ENCODE measurements around the gene RHBDD1. TPM values are rescaled to one million over a fixed set of nuclear protein-coding genes. Genes with fewer than 3 reads are reported as not detected.

RHBDD1 gene
- total and polyA plus RNA-seq, 8 donors = 1.8 to 31.6 (median 6.0) TPM

DNA sequence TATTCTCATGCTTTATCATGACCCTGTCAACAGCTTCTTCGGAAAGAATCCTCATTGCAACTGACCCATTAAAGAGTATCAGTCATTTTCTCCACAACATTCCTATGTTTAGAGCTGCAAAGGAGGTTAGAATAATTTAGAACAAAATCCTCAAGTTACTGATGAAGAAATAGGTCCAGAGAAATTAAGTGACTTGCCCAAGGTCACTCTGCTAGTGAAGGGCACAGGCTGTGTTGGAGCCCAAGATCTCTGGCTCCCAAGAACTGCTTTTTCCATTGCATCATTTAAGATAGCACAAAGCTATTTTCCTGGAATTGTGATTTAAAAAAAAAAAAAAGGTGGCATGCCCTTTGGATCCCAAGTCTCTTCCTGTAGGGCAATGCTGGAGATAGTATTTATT is 45.8 kb upstream of the RHBDD1 start:
- H3K4me1 ChIP-seq = peaks cover 6 to 60% (median 38%) of the 10 kb centered on the region in 4 donors
- intact Hi-C loops (cut with DNase I; ENCODE audit: low total_unique reads) = loop anchor here (10.0 kb wide), 1 partner anchor 575 kb away; no protein-coding TSS in a partner anchor

GRCh38 chr2:226790431-226790830 is 45.4 kb upstream of the RHBDD1 start:
- no peaks in the 10 kb centered on the region for H3K27me3 ChIP-seq
- H3K4me1 ChIP-seq = peaks cover 10 to 64% (median 42%) of the 10 kb centered on the region in 4 donors
- DNase-seq = peak in 1 of 2 donors; percentile 16
- WGBS, 5 donors = 75 to 87% (median 84%) methylated on average over 2 of the region's 2 CpGs
- no peaks in the 10 kb centered on the region for H3K9me3 ChIP-seq
- peak overlapping the region in 4 of 5 donors; percentile 94 to 96 (median 96) for H3K27ac ChIP-seq
- TF ChIP-seq POLR2AphosphoS5 (IDR thresholded peaks at IDR 0.05) (no peak), POLR2A (IDR thresholded peaks at IDR 0.05) (no peak), EP300 (IDR thresholded peaks at IDR 0.05) (no peak), CTCF (IDR thresholded peaks at IDR 0.05) (no peak)
- H3K4me3 ChIP-seq = peak overlapping the region in 2 of 4 donors; percentile 62 to 85
- H3K36me3 ChIP-seq = peaks cover 0 to 4% (median 0%) of the 10 kb centered on the region in 4 donors
- intact Hi-C loops (cut with DNase I; ENCODE audit: low total_unique reads) = loop anchor here (10.0 kb wide), 1 partner anchor 576 kb away; no protein-coding TSS in a partner anchor

More for the DNA sequence above, 45.8 kb upstream of the RHBDD1 start:
- no peaks in the 10 kb centered on the region for H3K9me3 ChIP-seq
- peaks cover 0 to 4% (median 0%) of the 10 kb centered on the region in 4 donors for H3K36me3 ChIP-seq
- H3K27ac ChIP-seq = peak overlapping the region in 3 of 5 donors; percentile 96
- no peak for DNase-seq
- no peaks in the 10 kb centered on the region for H3K27me3 ChIP-seq
- H3K4me3 ChIP-seq = no peak overlapping the region
- whole genome bisulfite sequencing, 5 donors = 88 to 100% (median 93%) methylated on average over 1 of the region's 1 CpG
- TF ChIP-seq POLR2A (IDR thresholded peaks at IDR 0.05) (no peak), POLR2AphosphoS5 (IDR thresholded peaks at IDR 0.05) (no peak), CTCF (IDR thresholded peaks at IDR 0.05) (no peak), EP300 (IDR thresholded peaks at IDR 0.05) (no peak)

- TF ChIP-seq POLR2AphosphoS5 (IDR thresholded peaks at IDR 0.05) (peak in 1 of 3 donors; percentile 38), POLR2A (IDR thresholded peaks at IDR 0.05) (no peak), EP300 (IDR thresholded peaks at IDR 0.05) (no peak), CTCF (IDR thresholded peaks at IDR 0.05) (peak in 1 of 7 experiments; percentile 9)
- DNase-seq = peak in 1 of 2 donors; percentile 89
- 0 to 1% (median 1%) methylated on average over 18 to 24 of the region's 24 CpGs for WGBS, 5 donors
- Histone ChIP-seq H3K4me3 (peak overlapping the region; percentile 61 to 85 (median 64)), H3K27ac (peak overlapping the region; percentile 94 to 97 (median 96)), H3K36me3 (peaks cover 0 to under 1% (median 0%) of the 10 kb centered on the region in 4 donors), H3K27me3 (no peaks in the 10 kb centered on the region), H3K9me3 (no peaks in the 10 kb centered on the region), H3K4me1 (peaks cover 16 to 70% (median 48%) of the 10 kb centered on the region in 4 donors)
- intact Hi-C loops (cut with DNase I; ENCODE audit: low total_unique reads) = loop anchor here (10.0 kb wide), 1 partner anchor 576 kb away; no protein-coding TSS in a partner anchor
These were observed 44.8 kb upstream of the RHBDD1 start for GRCh38 chr2:226791056-226791486.

- H3K27ac ChIP-seq = peak overlapping the region; percentile 94 to 97 (median 96)
- 0 to 1% (median 0%) methylated on average over 29 to 56 of the region's 56 CpGs for WGBS, 5 donors
- H3K27me3 ChIP-seq = no peaks in the 10 kb centered on the region
- no peaks in the 10 kb centered on the region for H3K9me3 ChIP-seq
- peak overlapping the region; percentile 61 to 85 (median 64) for H3K4me3 ChIP-seq
- DNase-seq = peak; percentile 92 to 97
- H3K36me3 ChIP-seq = no peaks in the 10 kb centered on the region
- H3K4me1 ChIP-seq = peaks cover 21 to 75% (median 53%) of the 10 kb centered on the region in 4 donors
- TF ChIP-seq POLR2AphosphoS5 (IDR thresholded peaks at IDR 0.05) (peak in 1 of 3 donors; percentile 48), POLR2A (IDR thresholded peaks at IDR 0.05) (no peak), CTCF (IDR thresholded peaks at IDR 0.05) (peak in 5 of 7 experiments; percentile 5 to 79 (median 65)), EP300 (IDR thresholded peaks at IDR 0.05) (no peak)
- intact Hi-C loops (cut with DNase I; ENCODE audit: low total_unique reads) = loop anchor here (10.0 kb wide), 1 partner anchor 577 kb away; no protein-coding TSS in a partner anchor
These were observed 44.3 kb upstream of the RHBDD1 start for GRCh38 chr2:226791487-226792081.

Data from stomach (tissue), 9 donors.